Urinary bladder (tissue), 4 donors: ENCODE results near the gene CHD6. TPM values are rescaled to one million over a fixed set of nuclear protein-coding genes. Genes with fewer than 3 reads are reported as not detected.

Experiments
- DNase-seq: peaks from one replicate; pipeline ENCODE4 v3.0.0-alpha.2; 2015; ENCODE audit errors: extremely low spot score
- H3K27ac ChIP-seq: one replicate; pipeline ENCODE4 v1.5.1; 2013; ENCODE audit warnings: low read depth, mild to moderate bottlenecking, moderate library complexity
- H3K36me3 ChIP-seq: one replicate; pipeline ENCODE4 v1.6.1; 2013; ENCODE audit warnings: mild to moderate bottlenecking, moderate library complexity; ENCODE audit not compliant: insufficient read depth
- H3K4me1 ChIP-seq: one replicate; pipeline ENCODE4 v1.6.1; 2013; ENCODE audit warnings: mild to moderate bottlenecking, moderate library complexity; ENCODE audit not compliant: insufficient read depth
- H3K4me3 ChIP-seq: one replicate; pipeline ENCODE4 v1.5.1; 2013; ENCODE audit warnings: low read depth, low read length
- WGBS: extraction: QIAGEN DNeasy Blood & Tissue Kit; methylation state at CpG from one replicate; pipeline ENCODE4 v1.1.7; 2013; 5-methylcytosine and 5-hydroxymethylcytosine counted together
- polyA plus RNA-seq: library from polyadenylated mRNA; stranded (reverse); fragments of 200-250 nt; gene quantifications from one replicate; pipeline ENCODE4 v1.2.3, GENCODE V29; 2013
- total RNA-seq: library from RNA; depleted of rRNA; stranded (reverse); fragments of >200 nt; gene quantifications from one replicate; pipeline ENCODE4 v1.2.3, GENCODE V29; 2014
- donor health status: healthy with polysubstance abuse.
- donor health status: healthy.

The CHD6 gene
- total and polyA plus RNA-seq, 2 donors: 11.6 to 61.5 TPM

GRCh38 chr20:41462372-41463161 lies 155.6 kb downstream of the CHD6 start:
- Histone ChIP-seq H3K4me3 (no peak overlapping the region), H3K27ac (no peak overlapping the region), H3K4me1 (no peaks in the 10 kb centered on the region), H3K36me3 (no peaks in the 10 kb centered on the region)
- WGBS: 96% methylated on average over 6 of the region's 6 CpGs
- no peak for DNase-seq

GRCh38 chr20:41458761-41459160 lies 159.4 kb downstream of the CHD6 start:
- Histone ChIP-seq H3K4me3 (no peak overlapping the region), H3K4me1 (no peaks in the 10 kb centered on the region), H3K27ac (no peak overlapping the region), H3K36me3 (peaks cover 2% of the 10 kb centered on the region)
- no peak for DNase-seq
- WGBS: over 99% methylated on average over 2 of the region's 2 CpGs

- Histone ChIP-seq H3K27ac (no peak overlapping the region), H3K36me3 (peaks cover 2% of the 10 kb centered on the region), H3K4me3 (no peak overlapping the region), H3K4me1 (no peaks in the 10 kb centered on the region)
- no peak for DNase-seq
- WGBS: 94% methylated on average over 17 of the region's 17 CpGs
Observed at GRCh38 chr20:41457173-41457857, 160.9 kb downstream of the CHD6 start.

- H3K27ac ChIP-seq: no peak overlapping the region
- H3K4me3 ChIP-seq: no peak overlapping the region
- peaks cover 2% of the 10 kb centered on the region for H3K36me3 ChIP-seq
- no peaks in the 10 kb centered on the region for H3K4me1 ChIP-seq
- DNase-seq: no peak
Observed at GRCh38 chr20:41456351-41456750, 161.8 kb downstream of the CHD6 start.

GRCh38 chr20:41454250-41454649 lies 163.9 kb downstream of the CHD6 start:
- Histone ChIP-seq H3K4me3 (no peak overlapping the region), H3K27ac (no peak overlapping the region), H3K4me1 (no peaks in the 10 kb centered on the region), H3K36me3 (peaks cover 4% of the 10 kb centered on the region)
- no peak for DNase-seq

- no peak overlapping the region for H3K4me3 ChIP-seq
- 85% methylated on average over 12 of the region's 12 CpGs for WGBS
- no peaks in the 10 kb centered on the region for H3K4me1 ChIP-seq
- peaks cover 4% of the 10 kb centered on the region for H3K36me3 ChIP-seq
- H3K27ac ChIP-seq: no peak overlapping the region
- DNase-seq: no peak
Observed at GRCh38 chr20:41453010-41453950, 164.9 kb downstream of the CHD6 start.

- Histone ChIP-seq H3K36me3 (peaks cover 4% of the 10 kb centered on the region), H3K27ac (no peak overlapping the region), H3K4me3 (no peak overlapping the region), H3K4me1 (no peaks in the 10 kb centered on the region)
- WGBS: 94% methylated on average over 6 of the region's 6 CpGs
- no peak for DNase-seq
Observed at GRCh38 chr20:41452226-41452625, 166.0 kb downstream of the CHD6 start.

- WGBS: 90% methylated on average over 2 of the region's 2 CpGs
- H3K36me3 ChIP-seq: peaks cover 1% of the 10 kb centered on the region
- no peak for DNase-seq
Observed at GRCh38 chr20:41447006-41447405, 171.2 kb downstream of the CHD6 start.

GRCh38 chr20:41446456-41446855 lies 171.7 kb downstream of the CHD6 start:
- Histone ChIP-seq H3K4me3 (no peak overlapping the region), H3K36me3 (peaks cover 1% of the 10 kb centered on the region), H3K4me1 (no peaks in the 10 kb centered on the region), H3K27ac (no peak overlapping the region)
- DNase-seq: no peak
- 94% methylated on average over 4 of the region's 4 CpGs for WGBS

More at GRCh38 chr20:41447006-41447405, 171.2 kb downstream of the CHD6 start:
- Histone ChIP-seq H3K27ac (no peak overlapping the region), H3K4me1 (no peaks in the 10 kb centered on the region), H3K4me3 (no peak overlapping the region)

- DNase-seq: no peak
- no peaks in the 10 kb centered on the region for H3K36me3 ChIP-seq
- H3K4me1 ChIP-seq: no peaks in the 10 kb centered on the region
- no peak overlapping the region for H3K4me3 ChIP-seq
- H3K27ac ChIP-seq: no peak overlapping the region
Observed at GRCh38 chr20:41444821-41445220, 173.4 kb downstream of the CHD6 start.

- DNase-seq: no peak
- Histone ChIP-seq H3K27ac (no peak overlapping the region), H3K4me3 (no peak overlapping the region), H3K4me1 (no peaks in the 10 kb centered on the region), H3K36me3 (no peaks in the 10 kb centered on the region)
Observed at GRCh38 chr20:41443691-41444090, 174.5 kb downstream of the CHD6 start.

GRCh38 chr20:41440882-41441281 lies 177.3 kb downstream of the CHD6 start:
- 63% methylated on average over 3 of the region's 3 CpGs for WGBS
- Histone ChIP-seq H3K4me3 (no peak overlapping the region), H3K27ac (no peak overlapping the region), H3K36me3 (no peaks in the 10 kb centered on the region), H3K4me1 (no peaks in the 10 kb centered on the region)
- DNase-seq: no peak

- H3K27ac ChIP-seq: no peak overlapping the region
- H3K4me1 ChIP-seq: no peaks in the 10 kb centered on the region
- WGBS: 69% methylated on average over 2 of the region's 2 CpGs
- no peak overlapping the region for H3K4me3 ChIP-seq
- H3K36me3 ChIP-seq: peaks cover 3% of the 10 kb centered on the region
- DNase-seq: no peak
Observed at GRCh38 chr20:41437836-41438235, 180.3 kb downstream of the CHD6 start.
